NCI-H526 treated with DMSO at 0.1 percent for 48 hours (cell line): ENCODE results near the gene BST2.

ENCODE experiments used
- DNase-seq: peaks from one replicate; lab custom pipeline; 2025; lab: John Stamatoyannopoulos, UW

BST2 gene

DNA sequence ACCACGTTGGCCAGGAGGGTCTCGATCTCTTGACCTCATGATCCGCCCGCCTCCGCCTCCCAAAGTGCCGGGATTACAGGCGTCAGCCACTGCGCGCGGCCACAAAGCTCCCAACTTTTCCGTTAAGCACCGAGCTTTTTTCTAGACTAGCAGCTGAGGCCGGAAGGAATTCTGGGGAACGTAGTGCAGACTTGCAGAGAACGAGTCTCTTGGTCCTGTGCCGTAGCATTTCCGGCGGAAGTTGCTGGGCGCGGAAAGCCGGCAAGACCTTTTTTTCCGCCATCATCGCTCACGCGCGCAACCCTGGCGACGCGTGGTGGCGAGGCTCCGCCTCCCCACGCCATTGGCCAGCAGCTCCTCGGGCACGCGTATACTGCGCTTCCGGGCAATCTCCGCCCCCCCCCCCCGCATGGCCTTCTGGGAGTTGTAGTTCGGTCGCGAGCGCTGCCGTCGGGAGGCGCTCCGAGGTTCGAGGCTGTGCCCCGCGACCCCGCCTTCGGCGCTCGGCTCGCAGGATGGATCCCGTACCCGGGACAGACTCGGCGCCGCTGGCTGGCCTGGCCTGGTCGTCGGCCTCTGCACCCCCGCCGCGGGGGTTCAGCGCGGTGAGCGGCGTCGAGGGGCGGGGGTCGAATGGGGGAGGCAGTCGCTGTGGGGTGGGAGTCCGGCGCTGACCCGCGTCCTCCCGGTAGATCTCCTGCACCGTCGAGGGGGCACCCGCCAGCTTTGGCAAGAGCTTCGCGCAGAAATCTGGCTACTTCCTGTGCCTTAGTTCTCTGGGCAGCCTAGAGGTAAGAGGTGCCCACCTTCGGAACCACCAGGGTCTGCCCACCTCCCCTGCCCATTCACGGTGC, 14.4 kb upstream of the BST2 start, which contains the start of gene MVB12A:
MVB12A (plus strand) TSS at position 427 of the 854 bp plus-strand sequence; CDS start at position 516, 89 bp downstream.
- peak; percentile 83 for DNase-seq

GRCh38 chr19:17419154-17419620, 13.8 kb upstream of the BST2 start:
- DNase-seq = no peak

DNA sequence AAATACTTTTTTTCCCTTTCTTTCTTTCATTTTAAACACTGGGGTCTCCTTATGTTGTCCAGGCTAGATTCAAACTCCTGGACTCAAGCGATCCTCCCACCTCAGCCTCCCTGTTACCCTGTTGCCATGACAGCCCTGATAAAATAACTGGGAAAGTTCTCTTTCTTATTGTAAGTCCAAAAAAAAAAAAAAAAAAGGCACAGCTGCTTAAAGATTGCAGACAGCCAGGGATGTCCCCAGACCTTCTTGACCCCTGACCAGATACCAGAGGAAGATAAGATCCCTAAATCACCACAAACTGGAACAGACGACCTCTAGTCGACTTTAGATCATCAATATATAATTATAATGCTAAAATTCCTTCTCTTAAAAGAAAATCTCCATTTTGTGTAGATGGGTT, 13.3 kb upstream of the BST2 start:
- DNase-seq = no peak

- no peak for DNase-seq
Observed at GRCh38 chr19:17415121-17415520, 9.7 kb upstream of the BST2 start.

GRCh38 chr19:17414097-17414496, 8.7 kb upstream of the BST2 start:
- no peak for DNase-seq

DNA sequence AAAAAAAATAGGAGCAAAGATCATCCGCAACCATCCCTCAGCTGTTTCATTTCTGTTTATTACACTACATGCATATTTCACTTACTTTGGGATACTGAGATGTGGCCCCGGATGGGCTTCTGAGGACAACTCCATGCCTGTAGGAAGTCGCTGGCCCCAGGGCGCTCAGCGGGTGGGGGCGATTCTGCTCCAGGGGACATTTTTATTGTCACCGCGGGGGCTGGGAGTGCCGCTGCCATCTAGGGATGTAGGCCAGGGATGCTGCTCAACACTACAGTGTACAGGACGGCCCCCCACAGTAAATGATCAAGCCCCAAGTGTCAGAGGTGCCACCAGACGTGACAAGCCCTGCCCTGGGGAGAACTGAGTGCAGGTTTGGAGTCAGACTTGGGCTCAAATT, 6.4 kb upstream of the BST2 start:
- no peak for DNase-seq

DNA sequence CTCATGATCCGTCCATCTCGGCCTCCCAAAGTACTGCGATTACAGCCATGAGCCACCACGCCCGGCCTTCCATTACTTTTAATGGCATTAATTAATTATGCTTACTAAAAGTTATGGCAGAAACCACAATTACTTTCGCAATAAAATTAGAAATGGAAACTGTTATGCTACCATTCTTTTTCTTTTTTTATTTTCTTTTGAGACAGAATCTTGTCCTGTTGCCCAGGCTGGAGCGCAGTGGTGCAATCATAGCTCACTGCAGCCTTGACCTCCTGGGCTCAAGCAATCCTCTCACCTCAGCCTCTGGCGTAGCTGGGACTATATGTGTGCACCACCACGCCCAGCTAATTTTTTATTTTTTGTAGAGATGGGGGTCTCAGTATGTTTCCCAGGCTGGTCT, 4.6 kb upstream of the BST2 start:
- DNase-seq = no peak

DNA sequence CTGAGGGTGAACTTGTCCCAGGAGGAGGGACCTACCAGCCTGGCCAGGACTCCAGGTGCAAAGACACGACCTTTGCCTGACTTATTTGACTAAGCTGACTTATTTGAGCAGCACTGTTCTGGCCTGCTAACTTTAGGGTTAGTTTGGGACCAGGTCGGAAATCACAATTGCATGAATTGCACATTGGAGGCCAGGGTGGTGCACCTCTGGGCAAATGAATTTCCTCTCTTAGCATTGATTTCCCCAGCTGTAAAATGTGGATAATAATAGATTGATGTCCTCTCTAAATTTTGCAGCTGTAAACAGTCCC, 1.4 kb upstream of the BST2 start:
- DNase-seq = no peak

- DNase-seq = no peak
Observed at GRCh38 chr19:17406046-17406886, 836 bp upstream of the BST2 start.

DNA sequence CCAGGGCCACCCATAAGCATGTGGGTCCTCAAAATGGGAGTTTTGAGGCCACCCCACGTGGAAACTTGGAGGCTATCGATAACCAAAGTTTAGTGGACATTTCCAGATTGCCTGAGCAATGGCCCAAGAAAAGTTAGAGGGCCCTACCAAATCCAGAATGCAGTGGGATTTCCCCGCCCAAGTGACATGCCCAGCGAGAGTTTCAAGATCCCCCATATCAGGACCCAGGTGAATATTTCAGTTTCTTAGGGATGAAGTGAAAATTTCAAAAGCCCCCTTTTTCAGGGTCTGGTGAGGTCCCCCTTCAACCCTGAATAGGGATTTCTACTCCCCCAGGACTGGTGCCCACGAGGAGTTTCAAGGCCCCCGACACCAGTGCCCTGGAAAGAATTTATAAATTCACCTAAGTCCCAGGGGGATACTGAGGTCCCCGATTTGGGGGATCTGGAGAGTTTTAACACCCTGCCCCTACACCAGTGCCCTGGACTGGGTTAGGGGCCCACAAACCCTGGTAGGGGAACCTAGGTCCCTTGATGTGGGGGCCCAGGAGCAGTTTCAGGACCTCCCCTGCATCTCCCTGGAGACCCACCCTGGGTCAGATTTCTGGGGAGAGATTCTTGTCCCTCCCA, 695 bp downstream of the BST2 start:
- no peak for DNase-seq

GRCh38 chr19:17404015-17404414, 1.4 kb downstream of the BST2 start:
- DNase-seq = no peak

DNA sequence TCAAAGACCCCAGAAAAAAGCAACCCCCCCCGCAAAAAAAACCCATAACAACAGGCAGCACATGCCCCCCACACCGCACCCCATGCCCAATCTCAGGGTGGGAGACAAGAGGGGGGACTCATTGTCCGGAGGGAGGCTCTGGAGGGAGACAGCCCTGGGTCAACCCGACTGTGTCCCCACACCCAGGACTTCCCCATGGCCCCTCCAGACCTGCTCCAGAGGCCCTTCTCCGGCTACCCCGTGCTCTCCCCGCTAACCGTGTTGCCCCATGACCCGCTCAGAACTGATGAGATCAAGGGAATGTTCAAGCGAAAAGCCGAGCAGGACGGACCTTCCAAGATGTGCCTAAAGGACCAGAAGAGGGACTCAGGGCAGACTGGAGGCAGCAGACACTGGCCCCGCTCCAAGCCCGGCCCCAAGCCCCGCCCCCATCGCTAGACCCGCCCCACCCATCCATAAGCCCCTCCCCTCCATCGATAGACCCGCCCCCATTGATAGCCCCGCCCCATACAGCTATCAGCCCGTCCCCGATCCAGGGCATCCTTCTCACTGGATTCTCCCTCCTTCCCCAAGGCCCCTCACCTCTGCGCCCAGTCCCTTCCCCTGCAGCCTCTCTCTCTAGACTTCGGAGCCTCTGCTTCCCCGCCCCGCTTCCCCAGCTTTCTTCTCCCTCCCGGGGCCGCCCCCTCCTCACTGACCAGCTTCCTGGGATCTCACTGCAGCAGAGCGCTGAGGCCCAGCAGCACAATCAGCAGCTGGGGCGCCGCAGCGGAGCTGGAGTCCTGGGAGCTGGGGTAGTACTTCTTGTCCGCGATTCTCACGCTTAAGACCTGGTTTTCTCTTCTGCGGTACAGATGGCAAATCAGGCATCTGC, 2.2 kb downstream of the BST2 start:
- DNase-seq = no peak

DNA sequence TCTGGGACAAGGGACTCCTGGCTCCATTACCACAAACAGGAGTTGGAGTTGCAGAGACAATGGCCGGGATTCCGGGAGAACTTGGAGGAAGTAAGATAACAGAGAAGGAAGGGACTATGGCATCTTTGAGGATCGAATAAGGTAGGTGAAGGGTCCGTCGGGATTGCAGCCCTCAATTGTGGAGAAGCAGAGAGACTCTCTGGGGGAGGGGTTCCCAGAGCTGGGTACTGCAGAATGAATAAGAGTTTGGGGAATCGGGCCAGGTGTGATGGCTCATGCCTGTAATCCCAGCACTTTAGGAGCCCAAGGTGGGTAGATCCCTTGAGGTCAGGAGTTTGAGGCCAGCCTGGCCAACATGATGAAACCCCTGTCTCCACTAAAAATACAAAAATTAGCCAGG, 3.8 kb downstream of the BST2 start:
- no peak for DNase-seq

GRCh38 chr19:17398902-17399527, 6.4 kb downstream of the BST2 start:
- no peak for DNase-seq

DNA sequence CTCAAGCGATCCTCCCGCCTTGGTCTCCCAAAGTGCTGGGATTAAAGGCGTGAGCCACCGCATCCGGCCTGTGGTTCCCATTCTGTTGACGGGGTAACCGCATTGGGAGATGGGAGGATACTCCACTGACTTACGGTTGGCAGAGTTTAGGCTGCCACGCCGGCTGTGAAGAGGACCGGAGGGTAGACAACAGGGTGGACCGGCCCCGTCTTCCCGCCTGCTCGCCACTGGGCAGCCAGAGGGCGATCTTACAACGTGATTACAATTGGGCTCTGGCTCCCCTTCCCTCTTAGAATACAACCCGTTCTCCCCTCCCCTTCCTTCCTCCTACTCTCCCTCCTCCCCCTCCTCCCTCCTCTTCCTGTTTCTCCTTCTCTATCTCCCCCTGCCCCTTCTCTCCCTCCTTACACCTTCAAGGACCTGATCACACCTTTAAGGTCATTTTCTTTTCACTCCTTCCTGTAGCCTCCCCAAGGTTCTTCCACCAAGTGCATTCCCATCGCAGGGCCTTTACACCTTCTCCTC, 10.5 kb downstream of the BST2 start:
- no peak for DNase-seq

- DNase-seq = no peak
Observed at GRCh38 chr19:17393914-17394313, 11.5 kb downstream of the BST2 start, which contains the start of gene CCDC194. TSS of gene CCDC194 (minus strand) at chr19:17394196. CDS start at chr19:17394158, 38 bp downstream.

DNA sequence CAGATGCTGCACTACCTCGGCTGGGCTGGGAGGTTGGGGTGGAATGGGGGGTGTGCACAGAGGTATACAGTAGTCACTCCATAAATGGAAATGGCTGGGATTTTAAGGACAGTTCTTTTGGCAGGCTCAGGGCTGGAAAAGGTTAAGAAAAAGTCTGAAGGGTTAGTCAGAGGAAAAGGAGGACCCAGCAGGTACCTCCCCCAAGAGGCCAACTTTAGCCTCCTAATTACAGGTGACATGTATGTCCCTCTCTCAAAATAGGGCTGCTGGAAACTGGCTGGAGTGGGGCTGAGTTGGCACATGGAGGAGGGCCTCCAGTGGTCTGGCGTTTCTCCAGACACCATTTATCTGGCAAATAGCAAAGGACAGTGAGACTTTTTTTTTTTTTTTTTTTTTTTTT, 12.4 kb downstream of the BST2 start:
- DNase-seq = no peak

DNA sequence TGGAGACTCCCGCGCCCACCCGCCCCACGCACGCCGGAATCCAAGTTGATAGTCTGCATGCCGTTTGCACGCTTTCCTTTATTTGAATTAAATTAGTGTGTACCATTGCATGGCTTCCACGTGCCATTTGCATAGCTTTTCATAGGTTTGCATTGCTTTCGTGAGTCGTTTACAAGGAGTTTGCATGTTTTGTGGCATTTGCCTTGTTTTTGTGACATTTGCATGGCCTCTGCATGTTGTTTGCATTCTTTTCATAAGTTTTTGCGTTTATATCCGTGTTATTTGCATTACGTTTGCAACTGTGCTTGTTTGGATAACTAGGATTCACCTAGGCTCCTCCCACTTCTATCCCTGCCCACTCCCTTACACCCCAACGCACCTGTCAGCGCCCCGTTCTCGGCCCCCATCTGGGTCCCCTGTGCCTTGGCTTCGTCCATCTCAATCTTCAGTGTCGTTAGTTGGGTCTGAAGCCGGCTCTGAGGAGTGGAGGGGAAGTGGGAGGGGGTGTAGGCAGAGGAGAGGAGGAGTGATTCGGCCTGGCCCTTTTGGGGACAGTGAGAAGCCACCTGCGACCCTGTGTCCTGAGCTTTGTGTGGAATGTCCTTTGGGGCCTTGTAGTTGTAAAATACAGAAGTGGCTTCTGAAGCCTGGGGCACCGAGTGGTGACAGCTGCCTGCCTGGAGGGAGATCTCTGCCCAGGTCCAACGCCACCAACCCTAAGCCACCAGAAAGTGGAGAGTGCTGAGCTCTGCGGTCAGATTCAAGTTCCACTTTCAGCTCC, 13.9 kb downstream of the BST2 start:
- DNase-seq = peak; percentile 45

GRCh38 chr19:17390665-17391370, 14.6 kb downstream of the BST2 start:
- DNase-seq = peak; percentile 45
